KBM-7 (cell line): ENCODE results near the gene CD93.

ENCODE experiments used
- DNase-seq: peaks from one replicate; pipeline ENCODE4 v3.0.0-alpha.2; 2015
- in situ Hi-C: fragments of 300-500 bp; cut with MboI; formaldehyde crosslinking; loops from 2 replicates; pipeline ENCODE4 v1.14.3; 2020; ENCODE audit warnings: low sequenced_read_pairs, low pct_unique_long_range_greater_than_20kb, mixed read lengths

Gene CD93

DNA sequence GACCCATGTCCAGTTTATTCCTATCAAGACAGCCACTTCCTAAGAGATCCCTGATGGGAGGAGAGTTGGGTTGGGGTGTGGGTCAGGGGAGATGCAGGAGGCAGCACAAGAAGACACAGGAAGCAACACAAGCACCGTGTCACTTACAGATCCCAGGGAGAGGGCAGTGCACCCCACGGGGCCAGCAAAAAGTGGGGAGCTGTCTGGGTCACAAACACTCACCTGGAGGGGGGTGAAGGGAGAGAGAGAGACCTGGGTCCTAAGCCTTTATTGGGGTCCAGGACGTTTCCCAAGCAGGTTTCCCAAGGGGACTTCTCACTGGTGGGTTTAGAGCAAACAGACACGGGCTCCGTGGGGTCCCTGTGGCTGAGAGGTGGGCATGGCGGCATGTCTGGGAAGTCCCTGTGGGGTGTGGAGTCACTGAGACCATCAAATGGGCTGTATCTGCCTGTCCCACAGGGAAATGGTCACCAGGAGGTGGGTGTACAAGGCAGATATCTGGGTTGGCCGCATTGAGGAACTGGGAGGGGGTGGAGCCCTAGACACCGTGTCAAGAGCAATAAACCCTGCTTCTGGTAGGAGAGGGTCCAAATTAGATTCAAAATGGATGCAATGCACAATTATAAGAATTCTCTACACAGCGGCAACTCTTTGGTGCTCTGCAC is 1.6 kb upstream of the CD93 start:
- no peak for DNase-seq
- in situ Hi-C loops: no loop called here

DNA sequence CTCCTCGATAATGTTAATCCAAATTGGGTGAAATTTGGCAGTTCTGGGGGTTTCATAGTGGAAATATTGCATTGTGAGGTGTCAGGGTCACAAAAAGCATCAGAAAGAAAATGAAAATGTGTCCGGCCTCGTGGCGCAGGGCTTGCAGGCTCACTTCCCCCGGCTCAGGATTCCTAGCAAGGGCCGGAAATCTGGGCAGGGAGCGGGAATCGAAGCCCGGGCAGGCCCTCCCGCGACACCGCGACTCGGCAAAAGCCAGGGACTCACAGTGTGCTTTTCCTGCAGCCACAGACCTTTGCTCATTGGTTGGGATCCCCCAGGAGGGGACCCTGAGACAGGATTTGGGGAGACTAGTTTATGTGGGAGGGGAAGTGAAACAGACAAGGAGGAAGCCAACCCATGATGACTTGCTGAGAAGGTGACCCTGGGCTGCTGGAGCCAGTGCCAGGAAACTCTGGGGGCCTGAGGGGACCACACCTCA is 847 bp upstream of the CD93 start:
- DNase-seq: no peak
- in situ Hi-C loops: no loop called here

- in situ Hi-C loops: no loop called here
Observed at GRCh38 chr20:23085436-23086055, 578 bp downstream of the CD93 start.

DNA sequence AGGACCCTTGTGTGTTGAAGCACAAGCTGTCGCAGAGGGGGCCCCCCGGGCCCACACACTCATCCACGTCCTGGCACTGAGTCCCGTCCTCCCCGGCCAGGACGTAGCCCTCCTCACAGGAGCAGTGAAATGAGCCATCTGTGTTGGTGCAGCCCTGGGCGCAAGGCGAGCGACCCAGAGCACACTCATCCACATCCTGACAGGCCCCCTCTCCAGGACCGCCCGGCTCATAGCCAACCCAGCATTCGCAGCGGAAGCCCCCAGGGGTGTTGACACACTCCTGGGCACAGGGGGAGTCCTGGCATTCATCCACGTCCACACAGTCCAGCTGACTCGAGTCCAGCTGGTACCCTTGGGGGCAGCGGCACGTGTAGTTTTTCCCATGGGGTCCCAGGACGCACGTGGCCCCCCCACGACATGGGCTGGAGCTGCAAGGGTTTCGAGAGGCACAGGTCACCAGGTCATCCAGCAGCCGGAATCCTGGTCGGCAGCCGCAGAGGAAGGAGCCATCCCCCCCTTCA is 1.2 kb downstream of the CD93 start:
- in situ Hi-C loops: no loop called here
- no peak for DNase-seq

More at GRCh38 chr20:23085436-23086055, 578 bp downstream of the CD93 start:
- DNase-seq: no peak

GRCh38 chr20:23084282-23084844 is 1.8 kb downstream of the CD93 start:
- in situ Hi-C loops: no loop called here
- no peak for DNase-seq

DNA sequence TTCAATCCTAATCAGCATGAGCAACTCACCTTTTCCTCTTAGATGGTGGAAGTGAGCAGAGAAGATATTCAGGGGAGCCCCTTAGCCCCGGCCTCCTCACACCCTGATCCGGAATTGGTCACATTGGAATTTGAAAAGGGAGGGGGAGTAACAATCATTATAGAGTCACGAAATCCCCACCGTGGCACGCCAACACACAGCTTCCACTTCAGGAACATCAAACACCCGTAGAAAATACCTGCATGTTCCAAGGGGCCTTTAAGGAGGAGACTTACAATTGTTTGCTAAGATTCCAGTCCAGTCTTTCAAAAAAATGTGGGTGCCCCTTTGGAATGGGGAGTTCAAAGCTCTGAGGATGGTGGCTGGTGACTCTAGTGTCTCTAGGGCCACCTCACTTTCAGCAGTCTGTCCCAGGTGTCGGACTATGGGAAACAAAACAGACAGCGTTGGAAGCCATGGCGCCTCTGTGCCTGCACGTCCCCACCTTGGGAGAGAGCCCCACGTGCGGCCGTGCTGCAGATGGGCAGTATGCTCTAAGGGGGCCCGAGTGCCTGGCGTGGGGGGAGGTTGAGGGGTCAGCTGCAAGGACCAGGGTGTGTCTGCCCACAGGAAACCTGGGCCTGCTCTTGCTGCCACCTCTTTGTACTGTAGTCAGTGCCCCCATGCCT is 2.4 kb downstream of the CD93 start:
- in situ Hi-C loops: no loop called here
- no peak for DNase-seq

GRCh38 chr20:23082846-23083552 is 3.1 kb downstream of the CD93 start:
- in situ Hi-C loops: no loop called here
- DNase-seq: no peak

DNA sequence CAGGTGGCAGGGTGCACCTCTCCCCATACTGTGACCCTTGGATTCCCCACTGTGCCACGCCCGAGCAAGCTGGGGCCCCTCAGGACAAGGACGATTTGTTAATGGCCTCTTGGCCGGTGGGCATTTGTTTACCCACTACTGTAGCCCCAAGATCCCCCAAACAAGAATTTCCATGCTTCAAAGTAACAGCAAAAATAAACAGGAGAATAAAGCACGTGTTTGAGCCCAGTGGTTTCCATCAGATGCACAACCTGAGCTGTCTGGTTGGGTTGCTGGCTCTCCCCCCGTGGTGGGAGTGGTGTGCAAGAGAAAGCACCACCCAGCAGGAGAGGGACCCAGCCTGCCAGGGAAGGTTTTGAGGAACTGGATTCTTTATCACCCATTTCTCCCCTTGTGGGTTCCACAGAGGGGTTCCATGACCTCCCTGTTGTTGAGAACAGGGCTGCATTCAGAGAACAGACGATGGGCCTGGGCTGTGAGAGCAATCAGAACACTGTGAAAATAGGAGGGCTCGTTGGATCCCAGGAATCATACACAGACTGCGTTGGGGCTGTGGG is 4.8 kb downstream of the CD93 start:
- in situ Hi-C loops: no loop called here
- no peak for DNase-seq

GRCh38 chr20:23080521-23080920 is 5.6 kb downstream of the CD93 start:
- no peak for DNase-seq
- in situ Hi-C loops: no loop called here

DNA sequence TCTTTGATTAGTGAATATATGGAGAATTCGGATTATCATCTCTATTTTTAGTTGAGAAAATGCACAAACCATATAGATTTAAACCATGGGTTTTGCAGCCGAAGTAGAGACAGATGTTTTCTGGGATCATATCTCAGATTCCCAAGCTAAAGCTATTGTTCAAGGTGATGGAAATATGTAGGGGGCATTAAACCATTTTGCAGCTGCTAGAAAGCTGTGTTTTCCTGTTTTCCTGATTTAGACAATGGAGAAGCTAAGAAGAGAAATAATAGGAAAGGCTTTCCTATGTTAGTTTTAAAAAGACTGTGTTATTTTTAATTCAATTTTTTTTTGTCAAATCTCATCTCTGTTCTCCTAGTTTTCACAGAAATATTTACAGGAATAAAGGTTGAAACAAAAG is 6.2 kb downstream of the CD93 start:
- DNase-seq: no peak
- in situ Hi-C loops: no loop called here

- DNase-seq: peak; percentile 16
- in situ Hi-C loops: no loop called here
Observed at GRCh38 chr20:23079016-23079351, 7.1 kb downstream of the CD93 start.

- no peak for DNase-seq
- in situ Hi-C loops: no loop called here
Observed at GRCh38 chr20:23078351-23079015, 7.6 kb downstream of the CD93 start.

DNA sequence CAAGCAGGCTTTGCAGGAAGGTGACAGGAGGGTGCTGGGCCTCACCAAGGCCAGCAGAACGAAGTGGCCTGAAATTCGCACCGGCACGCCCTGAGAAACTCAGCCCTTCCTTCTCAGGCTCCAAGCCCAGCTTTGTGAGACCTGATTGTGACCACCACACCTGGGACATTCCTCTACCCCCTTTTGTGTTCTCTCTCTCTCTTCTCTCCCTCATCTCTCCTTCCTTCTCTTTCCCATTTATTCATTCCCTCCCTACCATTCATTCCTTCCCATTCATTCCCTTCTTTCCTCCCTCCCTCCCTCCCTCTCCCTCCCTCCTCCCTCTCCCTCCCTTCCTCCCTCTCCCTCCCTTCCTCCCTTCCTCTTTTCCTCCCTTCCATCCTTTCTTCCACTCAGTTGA is 8.8 kb downstream of the CD93 start:
- DNase-seq: no peak
- in situ Hi-C loops: no loop called here

GRCh38 chr20:23074052-23074451 is 12.1 kb downstream of the CD93 start:
- in situ Hi-C loops: no loop called here

DNA sequence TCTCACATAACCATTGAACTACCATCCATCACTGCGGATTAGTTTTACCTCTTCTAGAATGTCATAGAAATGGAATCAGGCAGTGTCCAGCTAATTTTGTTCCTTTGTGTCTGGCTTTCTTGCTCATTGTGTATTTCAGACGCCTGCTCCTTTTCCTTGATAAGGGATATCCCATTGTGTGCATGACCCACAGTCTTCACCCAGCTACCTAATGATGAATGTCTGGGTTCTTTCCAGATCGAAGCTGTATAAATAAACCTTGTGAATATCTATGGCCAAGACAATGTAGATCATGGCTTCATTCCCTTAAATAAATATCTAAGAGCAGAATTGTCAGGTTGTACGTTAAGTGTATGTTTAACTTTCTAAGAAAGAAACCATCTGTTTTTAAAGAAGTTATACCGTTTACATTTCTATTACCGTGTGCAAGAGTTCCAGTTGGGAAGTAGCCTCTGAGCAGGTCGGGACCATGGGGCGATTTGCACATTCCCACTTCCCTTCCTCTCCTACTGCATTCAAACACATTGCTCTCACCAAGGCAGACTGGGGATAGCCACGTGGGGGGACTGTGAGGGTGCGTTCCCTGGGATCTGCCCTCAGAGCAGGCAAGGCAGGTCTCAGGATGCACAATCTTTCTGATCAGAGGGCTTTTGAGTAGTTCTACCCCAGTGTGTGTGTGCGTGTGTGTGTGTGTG is 13.1 kb downstream of the CD93 start:
- in situ Hi-C loops: no loop called here
- no peak for DNase-seq

More at GRCh38 chr20:23074052-23074451, 12.1 kb downstream of the CD93 start:
- no peak for DNase-seq

DNA sequence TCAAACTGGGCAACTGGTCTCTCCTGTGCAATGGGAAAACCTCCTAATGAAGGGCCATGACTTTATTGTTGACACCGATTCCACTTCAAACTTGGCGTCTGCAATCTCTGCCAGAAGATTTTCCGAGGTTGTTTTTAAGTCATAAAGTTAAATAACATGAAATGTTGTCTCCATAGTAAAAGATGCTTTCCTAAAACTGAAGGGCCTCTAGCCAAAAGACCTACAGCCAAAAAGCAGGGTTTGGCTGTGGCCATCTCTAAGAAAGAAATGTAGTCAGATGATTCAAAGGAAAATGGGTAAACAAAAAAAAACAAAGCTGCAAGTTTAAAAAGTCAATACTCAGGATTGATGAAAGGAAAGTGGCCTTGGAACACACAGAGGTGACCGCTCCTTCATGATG is 14.1 kb downstream of the CD93 start:
- DNase-seq: no peak
- in situ Hi-C loops: no loop called here

GRCh38 chr20:23071398-23071797 is 14.7 kb downstream of the CD93 start:
- in situ Hi-C loops: no loop called here

DNA sequence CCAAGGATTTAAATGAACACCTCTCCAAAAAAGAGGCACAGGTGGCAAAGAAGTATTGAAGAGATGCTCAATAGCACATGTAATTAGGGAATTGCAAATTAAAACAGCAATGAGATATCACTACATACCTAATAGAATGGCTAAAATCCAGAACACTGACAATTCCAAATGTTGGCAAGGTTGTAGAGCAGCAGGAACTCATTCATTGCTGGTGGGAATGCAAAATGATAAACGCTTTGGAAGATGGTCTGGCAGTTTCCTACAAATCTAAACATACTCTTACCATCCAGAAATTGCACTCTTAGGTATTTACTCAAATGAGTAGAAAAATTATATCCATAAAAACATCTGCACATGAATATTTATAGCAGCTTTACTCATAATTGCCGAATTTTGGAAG is 17.0 kb downstream of the CD93 start:
- in situ Hi-C loops: no loop called here
- DNase-seq: no peak

More at GRCh38 chr20:23071398-23071797, 14.7 kb downstream of the CD93 start:
- no peak for DNase-seq
